NCI-H2196 (cell line): ENCODE results near the gene ARHGEF9.
"Not testable (repeated sequence)": the region's sequence is repeated elsewhere in the genome, so short reads cannot be mapped to it uniquely, and the experiment has no call there.

Source experiments
- DNase-seq: peaks from one replicate; lab custom pipeline; 2025; ENCODE audit not compliant: unreplicated experiment; lab: John Stamatoyannopoulos, UW

The ARHGEF9 gene

GRCh38 chrX:63664083-63664482 lies 120.9 kb downstream of the ARHGEF9 start:
- no peak for DNase-seq

DNA sequence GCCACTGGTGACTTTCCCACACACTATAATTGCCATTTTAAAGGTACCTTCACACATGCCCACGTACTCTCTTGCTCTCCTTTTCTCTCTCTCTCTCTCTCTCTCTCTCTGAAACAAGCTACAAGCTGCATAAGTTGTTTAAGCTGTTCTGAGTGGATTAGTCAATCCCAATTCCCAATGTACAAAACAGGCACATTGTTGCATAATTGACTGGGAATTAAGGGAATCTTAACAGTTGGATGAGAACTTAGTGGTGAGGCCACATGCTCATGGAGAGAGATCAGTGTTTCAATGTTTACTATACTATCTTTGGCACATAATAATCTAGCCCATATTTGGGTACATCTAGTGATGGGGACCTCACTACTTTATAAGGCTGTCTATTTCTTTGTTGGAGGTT lies 123.3 kb downstream of the ARHGEF9 start:
- DNase-seq, result no peak

DNA sequence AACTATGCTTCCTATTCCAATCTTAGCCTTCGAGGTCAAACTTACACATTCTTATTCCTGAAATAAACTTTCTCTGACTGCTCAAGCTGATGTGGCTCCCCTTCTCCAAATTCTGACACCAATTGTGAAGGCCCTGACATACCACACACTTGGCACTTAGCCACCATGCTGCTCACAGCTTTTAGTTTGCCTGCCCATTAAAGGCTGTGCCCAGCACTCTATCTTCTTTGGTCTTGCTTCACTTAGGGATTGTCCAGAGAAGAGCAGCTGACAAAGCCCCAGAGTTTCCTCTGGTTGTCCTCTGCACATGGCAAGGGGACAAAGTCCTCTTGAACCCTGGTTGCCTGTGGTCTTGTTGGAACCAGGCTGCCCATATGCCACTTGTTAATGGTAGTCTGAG lies 126.1 kb downstream of the ARHGEF9 start:
- DNase-seq, result no peak

DNA sequence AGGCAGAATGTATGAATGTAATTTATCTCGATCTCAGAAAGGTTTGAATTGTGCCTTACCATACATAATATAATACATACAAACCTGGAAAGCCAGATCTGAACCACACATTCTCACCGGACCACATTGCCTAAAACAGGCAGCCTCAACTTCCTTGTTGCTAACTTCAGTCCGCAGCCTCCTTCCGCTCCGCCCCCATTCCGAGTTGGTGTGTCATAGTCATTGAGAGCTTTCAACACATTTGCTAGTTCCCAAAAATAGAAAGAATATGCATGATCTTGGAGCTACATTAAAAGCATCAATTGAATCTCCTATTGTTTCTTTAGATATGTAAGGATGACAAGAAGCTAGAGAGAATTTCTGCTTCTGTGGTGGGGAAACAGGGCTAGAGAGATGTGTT lies 127.2 kb downstream of the ARHGEF9 start:
- DNase-seq, result no peak

DNA sequence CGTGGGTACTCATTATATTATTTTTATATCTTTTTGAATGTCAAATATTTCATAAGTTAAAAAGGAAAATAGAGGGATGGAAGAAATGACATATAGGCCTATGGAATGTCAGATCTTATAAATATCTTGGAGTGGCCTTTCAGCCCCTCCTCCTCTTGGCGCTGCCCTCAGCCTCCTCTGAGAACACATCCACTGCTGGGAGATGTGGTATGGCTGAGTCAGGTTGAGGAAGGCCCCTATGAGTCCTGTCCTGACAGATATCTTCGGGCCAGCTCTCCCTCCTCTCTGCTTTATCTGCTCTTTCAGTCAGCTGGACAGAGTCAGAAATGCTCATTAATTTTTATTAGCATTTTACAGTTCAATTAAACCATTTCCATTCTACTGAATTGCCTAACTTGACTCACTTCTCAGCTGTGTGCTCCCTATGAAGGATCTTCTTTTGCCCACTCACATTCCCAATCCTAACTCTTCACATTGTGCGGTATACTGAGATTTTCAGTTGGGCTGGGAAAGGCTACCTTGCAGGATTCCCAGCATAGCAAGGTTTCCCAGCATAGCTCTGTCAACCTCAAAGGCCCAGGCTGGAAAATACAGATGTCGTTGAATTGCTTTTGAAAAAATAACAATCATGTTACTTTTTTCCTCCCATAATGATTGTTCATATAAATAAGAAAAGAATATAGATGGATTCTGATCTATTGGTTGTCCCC lies 128.0 kb downstream of the ARHGEF9 start:
- DNase-seq, result no peak

DNA sequence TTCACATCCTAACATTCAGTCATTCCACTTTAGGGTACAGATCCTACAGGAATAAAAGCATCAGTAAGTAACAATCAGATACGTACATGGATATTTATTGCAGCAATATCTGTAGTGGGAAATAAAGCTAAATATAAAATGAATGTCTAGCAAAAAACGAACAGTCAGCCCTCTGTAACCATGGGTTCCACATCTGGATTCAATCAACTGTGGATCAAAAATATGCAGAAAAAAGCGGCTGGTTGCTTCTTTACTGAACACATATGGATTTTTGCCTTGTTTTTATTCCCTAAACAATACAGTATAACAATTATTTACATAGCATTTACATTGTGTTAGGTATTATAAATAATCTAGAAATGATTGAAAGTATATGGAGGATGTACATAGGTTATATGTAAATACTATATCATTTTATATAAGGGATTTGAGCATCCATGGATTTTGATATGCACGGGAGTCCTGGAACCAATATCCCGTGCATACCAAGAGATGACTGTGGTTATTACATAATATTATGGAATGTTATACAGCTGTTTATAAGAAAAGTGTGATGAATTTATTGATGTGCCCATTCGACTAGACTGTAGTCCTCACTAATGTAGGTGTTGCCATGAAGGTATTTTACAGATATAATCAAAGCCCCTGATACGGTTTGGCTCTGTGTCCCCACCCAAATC lies 132.8 kb downstream of the ARHGEF9 start:
- no peak for DNase-seq

GRCh38 chrX:63645748-63646147 lies 139.3 kb downstream of the ARHGEF9 start:
- DNase-seq, result not testable (repeated sequence)

- DNase-seq, result no peak
Observed at GRCh38 chrX:63635750-63636149, 149.3 kb downstream of the ARHGEF9 start.

- DNase-seq, result no peak
Observed at GRCh38 chrX:63613531-63614028, 171.4 kb downstream of the ARHGEF9 start.

DNA sequence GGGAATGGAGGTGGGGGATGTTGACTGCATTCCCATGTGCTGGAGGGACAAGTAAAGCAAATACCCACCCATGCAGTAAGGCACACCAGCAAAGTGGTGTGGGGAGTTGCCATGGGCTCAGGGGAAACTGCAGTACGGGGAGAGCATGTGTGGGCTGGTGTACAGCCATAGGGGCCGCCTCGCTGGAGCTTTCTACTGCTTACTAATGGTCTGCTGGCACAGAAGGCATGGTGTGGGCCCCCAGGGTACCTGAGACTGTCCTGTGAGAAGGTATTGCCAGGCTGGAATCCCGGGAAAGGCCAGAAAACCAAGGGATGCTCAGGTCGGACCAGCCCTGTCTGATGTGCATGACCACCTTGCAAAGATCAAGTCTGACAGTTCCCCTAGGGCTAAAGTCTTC lies 199.1 kb downstream of the ARHGEF9 start:
- DNase-seq, result no peak
